Measurements from ENCODE around the gene MBD3L4. TPM values are rescaled to one million over a fixed set of nuclear protein-coding genes. Genes with fewer than 3 reads are reported as not detected.
A peak's percentile ranks its signal among the peaks of the same experiment; 100 is the strongest.
"Not testable (repeated sequence)": the region's sequence is repeated elsewhere in the genome, so short reads cannot be mapped to it uniquely, and the experiment has no call there.

The MBD3L4 gene
- total RNA-seq: not detected

GRCh38 chr19:7040079-7040478, at the start of gene MBD3L4:
Gene MBD3L4, minus strand, starts transcription at chr19:7040179. Its CDS starts 35 bp downstream, at chr19:7040144.
- not testable (repeated sequence) for FAIRE-seq; DNase-seq (ENCODE audit: low spot score in 2 of 2)

GRCh38 chr19:7088999-7089398, 49.0 kb upstream of the MBD3L4 start:
- DNase-seq (ENCODE audit: low spot score in 2 of 2): no peak
- FAIRE-seq: no peak

- FAIRE-seq (no peak), DNase-seq (ENCODE audit: low spot score in 2 of 2) (no peak)
Observed at GRCh38 chr19:7083076-7083956, 43.3 kb upstream of the MBD3L4 start.

- no peak for FAIRE-seq
- no peak for DNase-seq (ENCODE audit: low spot score in 2 of 2)
Observed at GRCh38 chr19:7078008-7078407, 38.0 kb upstream of the MBD3L4 start.

- FAIRE-seq (no peak), DNase-seq (ENCODE audit: low spot score in 2 of 2) (no peak)
Observed at GRCh38 chr19:7076151-7076550, 36.2 kb upstream of the MBD3L4 start.

GRCh38 chr19:7074705-7075282, 34.8 kb upstream of the MBD3L4 start:
- DNase-seq (ENCODE audit: low spot score in 2 of 2): no peak
- no peak for FAIRE-seq

GRCh38 chr19:7072541-7072940, 32.6 kb upstream of the MBD3L4 start:
- DNase-seq (ENCODE audit: low spot score in 2 of 2) (no peak), FAIRE-seq (no peak)

- peak in 1 of 2 donors; percentile 31 for DNase-seq (ENCODE audit: low spot score in 2 of 2)
- FAIRE-seq: no peak
Observed at GRCh38 chr19:7069904-7070226, 29.9 kb upstream of the MBD3L4 start.

- no peak for FAIRE-seq
Observed at GRCh38 chr19:7069042-7069903, 29.3 kb upstream of the MBD3L4 start, which contains the start of gene ZNF557. Gene ZNF557, plus strand, starts transcription at chr19:7069703. Its CDS starts 5,372 bp downstream, at chr19:7075075.

GRCh38 chr19:7068599-7068998, 28.6 kb upstream of the MBD3L4 start:
- DNase-seq (ENCODE audit: low spot score in 2 of 2): no peak
- no peak for FAIRE-seq

More at GRCh38 chr19:7069042-7069903, 29.3 kb upstream of the MBD3L4 start, which contains the start of gene ZNF557:
- DNase-seq (ENCODE audit: low spot score in 2 of 2): peak; percentile 88 to 95

GRCh38 chr19:7067716-7068115, 27.7 kb upstream of the MBD3L4 start:
- DNase-seq (ENCODE audit: low spot score in 2 of 2) (no peak), FAIRE-seq (no peak)

- FAIRE-seq; DNase-seq (ENCODE audit: low spot score in 2 of 2): not testable (repeated sequence)
Observed at GRCh38 chr19:7067122-7067521, 27.1 kb upstream of the MBD3L4 start.

GRCh38 chr19:7063764-7064418, 23.9 kb upstream of the MBD3L4 start:
- FAIRE-seq: no peak
- no peak for DNase-seq (ENCODE audit: low spot score in 2 of 2)

GRCh38 chr19:7063339-7063738, 23.4 kb upstream of the MBD3L4 start:
- FAIRE-seq: no peak
- DNase-seq (ENCODE audit: low spot score in 2 of 2): no peak

GRCh38 chr19:7059977-7060376, 20.0 kb upstream of the MBD3L4 start:
- not testable (repeated sequence) for FAIRE-seq

GRCh38 chr19:7058576-7058975, 18.6 kb upstream of the MBD3L4 start, which contains the start of gene MBD3L3:
Gene MBD3L3, minus strand, starts transcription at chr19:7058676. Its CDS starts 71 bp downstream, at chr19:7058605.
- FAIRE-seq; DNase-seq (ENCODE audit: low spot score in 2 of 2): not testable (repeated sequence)

More at GRCh38 chr19:7059977-7060376, 20.0 kb upstream of the MBD3L4 start:
- not testable (repeated sequence) for DNase-seq (ENCODE audit: low spot score in 2 of 2)

GRCh38 chr19:7056371-7056770, 16.4 kb upstream of the MBD3L4 start:
- not testable (repeated sequence) for DNase-seq (ENCODE audit: low spot score in 2 of 2); FAIRE-seq

- not testable (repeated sequence) for FAIRE-seq; DNase-seq (ENCODE audit: low spot score in 2 of 2)
Observed at GRCh38 chr19:7055679-7056078, 15.7 kb upstream of the MBD3L4 start.

GRCh38 chr19:7054635-7055368, 14.8 kb upstream of the MBD3L4 start:
- FAIRE-seq; DNase-seq (ENCODE audit: low spot score in 2 of 2): not testable (repeated sequence)

All from frontal cortex (tissue), 4 donors.